Measurements from ENCODE around the gene HSP90B1.

Gene HSP90B1

GRCh38 chr12:103973909-103974308 lies 43.7 kb downstream of the HSP90B1 start:
- DNase-seq (ENCODE audit: low read depth in 2 of 2): no peak

GRCh38 chr12:103975368-103975767 lies 45.2 kb downstream of the HSP90B1 start:
- DNase-seq (ENCODE audit: low read depth in 2 of 2): no peak

DNA sequence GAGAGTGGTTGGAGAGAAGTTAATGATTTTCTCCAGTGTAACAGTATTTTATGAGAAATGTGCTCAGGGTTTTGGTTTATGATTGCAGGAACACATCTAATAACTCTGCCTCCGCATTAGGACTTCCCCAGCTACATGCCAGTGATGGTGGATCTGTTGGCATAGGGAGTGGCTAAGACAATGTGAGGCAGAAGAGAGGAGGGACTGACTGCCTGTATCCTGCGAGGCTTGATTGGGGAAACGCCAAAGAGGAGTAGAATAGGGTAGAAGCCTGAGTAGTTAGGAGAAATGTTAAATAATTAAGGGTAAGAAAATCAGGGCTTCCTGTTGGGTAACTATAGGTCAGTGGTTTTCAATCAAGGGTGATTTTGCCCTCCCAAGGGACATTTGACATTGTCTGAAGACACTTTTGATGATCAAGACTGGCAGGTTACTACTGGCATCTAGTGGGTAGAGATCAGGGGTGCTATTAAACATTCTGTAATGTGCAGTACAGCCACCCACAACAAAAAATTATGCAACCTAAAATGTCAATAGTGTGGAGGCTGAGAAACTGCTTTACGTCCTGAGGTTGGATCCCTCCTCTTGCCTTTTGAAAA lies 48.3 kb downstream of the HSP90B1 start:
- DNase-seq (ENCODE audit: low read depth in 2 of 2): no peak

DNA sequence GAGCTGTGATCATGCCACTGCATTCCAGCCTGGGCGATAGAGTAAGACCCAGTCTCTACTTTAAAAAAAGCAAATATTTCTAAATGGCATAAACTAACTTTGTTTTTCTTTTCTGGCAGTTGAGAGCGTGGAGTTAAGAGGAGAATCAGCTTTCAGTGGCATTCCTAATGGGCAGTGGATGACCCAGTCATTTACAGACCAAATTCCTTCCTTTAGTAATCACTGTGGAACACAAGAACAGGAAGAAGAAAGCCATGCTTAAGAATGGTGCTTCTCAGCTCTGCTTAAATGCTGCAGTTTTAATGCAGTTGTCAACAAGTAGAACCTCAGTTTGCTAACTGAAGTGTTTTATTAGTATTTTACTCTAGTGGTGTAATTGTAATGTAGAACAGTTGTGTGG lies 56.6 kb downstream of the HSP90B1 start:
- no peak for DNase-seq (ENCODE audit: low read depth in 2 of 2)

DNA sequence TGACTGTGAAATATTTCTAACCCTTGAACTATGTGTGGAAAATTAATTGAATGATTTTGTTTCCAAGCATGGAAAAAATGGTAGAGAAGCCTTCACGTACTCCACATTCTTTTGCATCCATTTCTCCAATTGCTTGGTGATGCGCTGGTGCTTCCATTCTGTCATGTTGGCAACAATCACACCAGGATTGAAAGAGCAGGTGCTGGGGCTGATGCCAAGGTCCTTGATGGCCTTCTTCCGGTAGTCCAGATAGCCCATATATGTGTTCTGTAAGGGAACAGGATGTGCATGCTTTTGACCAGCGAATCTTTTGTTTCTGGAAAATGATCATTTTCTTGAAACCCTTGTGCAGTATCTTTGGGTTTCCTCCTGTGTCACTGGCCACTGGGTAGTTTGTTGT lies 64.0 kb downstream of the HSP90B1 start:
- DNase-seq (ENCODE audit: low read depth in 2 of 2): no peak

- DNase-seq (ENCODE audit: low read depth in 2 of 2): no peak
Measured at GRCh38 chr12:103996595-103996994, 66.4 kb downstream of the HSP90B1 start.

DNA sequence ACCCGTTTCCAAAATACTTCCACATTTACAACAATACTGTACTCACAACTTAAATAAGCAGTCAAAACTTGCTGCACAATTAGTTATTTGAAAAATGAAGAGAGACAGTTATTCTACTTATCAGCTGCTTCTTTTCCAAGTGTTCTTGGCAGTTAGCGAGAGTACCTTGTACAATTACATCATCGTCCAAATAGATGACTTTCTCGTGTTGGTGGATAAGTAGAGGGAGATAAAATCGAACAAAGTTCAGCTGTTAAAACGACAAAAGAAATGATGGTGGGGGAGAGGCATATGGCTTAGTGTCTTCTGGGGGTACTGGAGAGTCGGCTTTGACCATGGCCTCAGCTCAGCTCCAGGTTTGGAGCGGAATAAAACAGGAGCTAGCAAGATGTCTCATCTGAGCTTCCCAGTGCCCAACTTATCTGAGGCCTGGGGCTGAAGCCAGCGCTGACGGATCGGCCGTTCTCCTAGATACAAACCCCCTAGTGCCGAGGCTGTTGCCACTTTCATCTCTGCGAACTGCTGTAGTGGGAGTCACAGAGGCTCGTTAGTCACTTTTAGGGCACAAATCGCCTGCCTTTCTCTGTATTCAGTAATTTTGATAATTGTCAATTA lies 67.2 kb downstream of the HSP90B1 start:
- no peak for DNase-seq (ENCODE audit: low read depth in 2 of 2)

All from activated CD8-positive, alpha-beta memory T cell treated with anti-CD3 and anti-CD28 coated beads for 4 hours (primary cell).